ENCODE results near the gene NDUFB10. TPM values are rescaled to one million over a fixed set of nuclear protein-coding genes. Genes with fewer than 3 reads are reported as not detected.

The NDUFB10 gene
- total RNA-seq, 1 experiment from 2014 or later = 190 TPM

DNA sequence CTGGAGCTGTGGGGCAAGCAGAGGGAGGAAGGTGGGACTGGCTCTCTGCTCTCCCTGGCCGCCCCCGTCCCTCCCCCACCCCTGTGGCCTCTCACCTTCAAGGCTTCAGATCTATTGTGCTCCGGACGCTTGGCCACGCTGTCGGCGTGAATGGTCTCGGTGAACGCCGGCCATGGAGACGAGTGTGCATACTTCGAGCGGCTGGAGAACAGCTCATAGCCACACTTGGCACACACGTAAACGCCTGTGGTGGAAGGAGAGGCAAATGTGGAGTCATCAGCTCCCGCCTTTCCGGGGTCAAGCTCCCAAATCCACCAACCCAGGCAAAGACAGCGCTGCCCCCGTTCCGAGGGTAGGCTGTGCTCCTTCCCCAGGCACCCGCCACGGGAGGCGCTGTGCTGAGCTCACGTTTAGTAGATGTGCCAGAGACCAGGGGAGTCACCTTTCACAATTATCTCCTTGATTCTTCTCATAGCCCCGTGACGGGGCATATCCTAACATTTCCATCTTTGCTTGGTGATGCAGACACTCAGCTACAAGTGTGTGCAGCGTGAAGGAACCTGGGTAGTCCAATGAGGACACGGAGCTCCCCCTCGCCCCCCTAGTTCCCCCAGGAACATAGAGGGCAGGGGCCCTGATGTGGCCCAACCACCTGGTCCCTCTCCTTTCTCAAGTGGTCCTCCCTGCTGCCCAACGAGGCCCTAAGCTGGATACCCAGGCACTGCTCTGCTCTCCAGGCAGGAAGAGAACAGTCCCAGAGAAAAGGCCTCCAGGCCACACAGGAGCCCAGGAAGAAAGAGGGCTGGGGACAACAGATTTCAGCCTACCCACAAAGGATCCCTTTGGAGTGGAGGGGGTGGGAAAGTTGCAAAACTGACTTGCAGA lies 17.9 kb upstream of the NDUFB10 start:
- H3F3A ChIP-seq (ENCODE audit: insufficient read depth, low read depth) = peaks cover 44% of the 10 kb centered on the region; the same call in 1 of the 2 replicates
- peaks cover 18% of the 10 kb centered on the region; the same call in 1 of the 2 replicates for H3K79me2 ChIP-seq (ENCODE audit: low read depth)
- 0 out of 2 replicates have a peak, but pooled peaks cover 3% of the 10 kb centered on the region for H4K20me1 ChIP-seq (ENCODE audit: insufficient read depth)
- BruUV-seq (replicated peaks) = TSS peak; percentile 28
- DNase-seq = no peak
- H3K9me3 ChIP-seq (ENCODE audit: insufficient read depth, low read depth) = no peaks in the 10 kb centered on the region
- TF ChIP-seq EZH2 (IDR thresholded peaks at IDR 0.05; ENCODE audit: low read depth) (no peak), CTCF (conservative IDR thresholded peaks at IDR 0.05) (no peak)
- peak overlapping the region; percentile 81; the same call in 1 of the 2 replicates for H3K4me3 ChIP-seq
- POLR2A ChIA-PET (ENCODE audit: unreplicated experiment) = interaction anchor here (0.7 kb wide), 1 partner anchor 27 kb away, joined by 4 read pairs; no protein-coding TSS in a partner anchor
- no peaks in the 10 kb centered on the region for H3K36me3 ChIP-seq (ENCODE audit: low read depth)
- H3K4me2 ChIP-seq = peak overlapping the region; percentile 86
- peak overlapping the region; percentile 61 for H3K27ac ChIP-seq
- CTCF ChIA-PET = interaction anchor here (0.6 kb wide), 1 partner anchor 8 kb away, joined by 3 read pairs; no protein-coding TSS in a partner anchor
- H3K4me1 ChIP-seq (replicated peaks; ENCODE audit: insufficient read depth) = peaks cover 21% of the 10 kb centered on the region
- intact Hi-C loops (cut with micrococcal nuclease; ENCODE audit: unreplicated experiment) = loop anchor here (2.0 to 5.0 kb wide), 2 partner anchors 17 to 159 kb away; partner anchors contain the start of genes NDUFB10, NUBP2 and SPSB3
- H2AFZ ChIP-seq = no peak overlapping the region
- H3K9me2 ChIP-seq (ENCODE audit: insufficient read depth) = no peaks in the 10 kb centered on the region
- no peaks in the 10 kb centered on the region for H3K27me3 ChIP-seq (ENCODE audit: insufficient read depth, low read depth)

DNA sequence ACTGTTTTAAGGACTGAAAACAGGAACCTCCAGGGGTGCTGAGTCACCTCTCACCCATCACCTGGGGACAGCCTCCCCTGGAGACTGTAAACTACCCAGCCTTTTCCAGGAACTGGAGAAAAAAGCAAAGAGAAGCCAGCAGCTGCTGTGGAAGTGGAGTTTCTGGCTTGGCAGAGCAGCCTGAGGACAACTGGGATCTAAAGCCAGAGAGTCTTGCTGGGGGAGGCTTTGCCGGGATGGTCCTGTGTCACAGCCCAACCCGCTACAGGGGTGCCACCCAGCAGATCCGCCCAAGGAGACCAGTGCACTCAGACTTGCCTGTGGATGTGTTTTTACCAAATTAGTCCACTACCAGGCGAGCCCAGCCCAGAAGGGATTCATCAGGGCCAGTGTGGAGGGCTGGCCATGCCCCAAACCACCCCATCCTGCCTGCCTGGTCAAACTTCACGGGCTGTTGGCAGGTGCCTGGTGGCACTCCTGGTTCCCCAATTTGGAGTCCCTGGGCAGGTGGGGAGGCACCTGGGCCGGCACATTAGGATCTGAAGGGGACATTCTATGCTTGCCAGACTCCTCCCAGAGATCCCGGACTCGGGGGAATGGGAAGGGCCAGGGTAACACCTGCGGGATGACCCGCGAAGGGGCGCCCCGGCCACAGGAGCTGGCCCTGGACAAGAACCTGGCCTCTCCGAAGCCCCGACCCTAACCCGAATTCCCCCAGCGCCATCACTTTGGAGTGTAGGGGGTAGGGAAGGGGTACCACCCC lies 17.1 kb upstream of the NDUFB10 start:
- POLR2A ChIA-PET (ENCODE audit: unreplicated experiment) = interaction anchor here (0.9 kb wide), 1 partner anchor 770 kb away, joined by 13 read pairs; no protein-coding TSS in a partner anchor
- peak; percentile 63 to 79 for DNase-seq
- Histone ChIP-seq H2AFZ (peak overlapping the region; percentile 94), H3K9me2 (ENCODE audit: insufficient read depth) (no peaks in the 10 kb centered on the region), H3F3A (ENCODE audit: insufficient read depth, low read depth) (peaks cover 39% of the 10 kb centered on the region; the same call in 1 of the 2 replicates), H3K9me3 (ENCODE audit: insufficient read depth, low read depth) (no peaks in the 10 kb centered on the region), H3K4me2 (peak overlapping the region; percentile 86), H4K20me1 (ENCODE audit: insufficient read depth) (0 out of 2 replicates have a peak, but pooled peaks cover 3% of the 10 kb centered on the region), H3K4me1 (replicated peaks; ENCODE audit: insufficient read depth) (peaks cover 21% of the 10 kb centered on the region), H3K27ac (peak overlapping the region; percentile 61), H3K4me3 (peak overlapping the region; percentile 81), H3K79me2 (ENCODE audit: low read depth) (peaks cover 18% of the 10 kb centered on the region; the same call in 1 of the 2 replicates), H3K27me3 (ENCODE audit: insufficient read depth, low read depth) (no peaks in the 10 kb centered on the region), H3K36me3 (ENCODE audit: low read depth) (no peaks in the 10 kb centered on the region)
- TF ChIP-seq CTCF (conservative IDR thresholded peaks at IDR 0.05) = no peak
- no peak for TF ChIP-seq EZH2 (IDR thresholded peaks at IDR 0.05; ENCODE audit: low read depth)
- CTCF ChIA-PET = no interaction called here
- BruUV-seq (replicated peaks) = no TSS peak
- intact Hi-C loops (cut with micrococcal nuclease; ENCODE audit: unreplicated experiment) = loop anchor here (2.0 to 5.0 kb wide), 2 partner anchors 17 to 160 kb away; partner anchors contain the start of genes NDUFB10, NUBP2 and SPSB3
